Breast epithelium (tissue), 3 donors: ENCODE data around the gene MAP2K6.

ENCODE experiments used
- POLR2A ChIP-seq: fragments of 450-650 bp; IDR thresholded peaks from one replicate; pipeline ENCODE4 v1.6.1; 2016; ENCODE audit warnings: antibody characterized with exemption, mild to moderate bottlenecking, moderate library complexity
- POLR2AphosphoS5 ChIP-seq, 3 donors: sonication (generic); formaldehyde crosslinking; IDR thresholded peaks; one replicate each; pipeline ENCODE4 v1.6.1; 2017; ENCODE audit warnings: antibody characterized with exemption in 3 of 3
- TF ChIP-seq, protein P1 (sequence below), 3 donors: fragments of 450-650 bp; IDR thresholded peaks; one replicate each; pipeline ENCODE4 v1.5.1; 2016 to 2017; ENCODE audit warnings: antibody characterized with exemption in 3 of 3, mild to moderate bottlenecking in 3 of 3, moderate library complexity in 3 of 3

DNA sequence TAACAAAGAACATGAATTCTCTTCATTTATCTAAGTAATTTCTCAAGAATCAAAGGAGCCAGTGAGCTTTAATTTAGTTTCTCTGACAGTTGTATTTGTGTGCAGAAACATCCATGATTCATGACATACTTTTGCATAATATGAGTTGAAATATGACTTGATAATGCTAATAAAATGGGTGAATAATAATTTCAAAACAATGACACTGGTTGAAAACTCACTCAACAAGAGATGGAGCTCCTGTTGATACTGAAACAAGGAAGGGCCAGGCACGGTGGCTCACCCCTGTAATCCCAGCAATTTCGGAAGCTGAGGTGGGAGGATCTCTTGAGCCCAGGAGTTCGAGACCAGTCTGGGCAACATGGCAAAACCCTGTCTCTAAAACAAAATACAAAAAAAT lies 147.0 kb downstream of the MAP2K6 start:
- TF ChIP-seq, protein P1, sequence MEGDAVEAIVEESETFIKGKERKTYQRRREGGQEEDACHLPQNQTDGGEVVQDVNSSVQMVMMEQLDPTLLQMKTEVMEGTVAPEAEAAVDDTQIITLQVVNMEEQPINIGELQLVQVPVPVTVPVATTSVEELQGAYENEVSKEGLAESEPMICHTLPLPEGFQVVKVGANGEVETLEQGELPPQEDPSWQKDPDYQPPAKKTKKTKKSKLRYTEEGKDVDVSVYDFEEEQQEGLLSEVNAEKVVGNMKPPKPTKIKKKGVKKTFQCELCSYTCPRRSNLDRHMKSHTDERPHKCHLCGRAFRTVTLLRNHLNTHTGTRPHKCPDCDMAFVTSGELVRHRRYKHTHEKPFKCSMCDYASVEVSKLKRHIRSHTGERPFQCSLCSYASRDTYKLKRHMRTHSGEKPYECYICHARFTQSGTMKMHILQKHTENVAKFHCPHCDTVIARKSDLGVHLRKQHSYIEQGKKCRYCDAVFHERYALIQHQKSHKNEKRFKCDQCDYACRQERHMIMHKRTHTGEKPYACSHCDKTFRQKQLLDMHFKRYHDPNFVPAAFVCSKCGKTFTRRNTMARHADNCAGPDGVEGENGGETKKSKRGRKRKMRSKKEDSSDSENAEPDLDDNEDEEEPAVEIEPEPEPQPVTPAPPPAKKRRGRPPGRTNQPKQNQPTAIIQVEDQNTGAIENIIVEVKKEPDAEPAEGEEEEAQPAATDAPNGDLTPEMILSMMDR (IDR thresholded peaks at IDR 0.05) = no peak
- no peak for TF ChIP-seq POLR2A
- TF ChIP-seq POLR2AphosphoS5 (IDR thresholded peaks at IDR 0.05) = no peak
